Central memory CD8-positive, alpha-beta T cell (primary cell): ENCODE data around the gene OGT.

Experiments
- ATAC-seq: fragments of 150-1000 bp; cut with Tn5 transposase; replicated peaks from 2 replicates; pipeline ENCODE4 v1.10.0; 2022; ENCODE audit warnings: mild to moderate bottlenecking, moderate FRiP score, moderate number of reproducible peaks; ENCODE audit not compliant: poor library complexity, severe bottlenecking; ENCODE audit errors: extremely low read depth
- DNase-seq, 2 donors: peaks; one replicate each; pipeline ENCODE4 v3.0.0; 2021; ENCODE audit warnings: low spot score in 2 of 2
- H3K27ac Mint-ChIP-seq: one replicate; pipeline ENCODE4 v1.8.0; 2022; ENCODE audit warnings: low read depth, mild to moderate bottlenecking, moderate library complexity, mixed read lengths
- H3K27me3 Mint-ChIP-seq: one replicate; pipeline ENCODE4 v1.8.0; 2022; ENCODE audit warnings: mixed read lengths
- H3K36me3 Mint-ChIP-seq: one replicate; pipeline ENCODE4 v1.8.0; 2022; ENCODE audit warnings: mild to moderate bottlenecking, moderate library complexity, mixed read lengths; ENCODE audit not compliant: insufficient read depth
- H3K4me1 Mint-ChIP-seq: one replicate; pipeline ENCODE4 v1.8.0; 2022; ENCODE audit warnings: mixed read lengths
- H3K4me3 Mint-ChIP-seq: one replicate; pipeline ENCODE4 v1.8.0; 2022; ENCODE audit warnings: mild to moderate bottlenecking, moderate library complexity, mixed read lengths
- H3K9me3 Mint-ChIP-seq: one replicate; pipeline ENCODE4 v1.8.0; 2022; ENCODE audit warnings: mixed read lengths

Gene OGT

GRCh38 chrX:71619986-71620385 is 87.1 kb downstream of the OGT start:
- DNase-seq (no peak), ATAC-seq (no peak)
- H3K4me1 Mint-ChIP-seq, result peaks cover 67% of the 10 kb centered on the region

GRCh38 chrX:71621603-71622002 is 88.7 kb downstream of the OGT start:
- Mint-ChIP-seq H3K27me3 (no peaks in the 10 kb centered on the region), H3K9me3 (no peaks in the 10 kb centered on the region), H3K27ac (peak overlapping the region; percentile 98), H3K4me1 (peaks cover 54% of the 10 kb centered on the region), H3K4me3 (peak overlapping the region; percentile 80), H3K36me3 (peaks cover 38% of the 10 kb centered on the region)
- no peak for DNase-seq
- no peak for ATAC-seq

More at GRCh38 chrX:71619986-71620385, 87.1 kb downstream of the OGT start:
- peak overlapping the region; percentile 97 for H3K27ac Mint-ChIP-seq
- no peaks in the 10 kb centered on the region for H3K9me3 Mint-ChIP-seq
- no peaks in the 10 kb centered on the region for H3K27me3 Mint-ChIP-seq
- H3K36me3 Mint-ChIP-seq, result peaks cover 51% of the 10 kb centered on the region
- H3K4me3 Mint-ChIP-seq, result peak overlapping the region; percentile 87

- ATAC-seq, result no peak
- Mint-ChIP-seq H3K4me3 (peak overlapping the region; percentile 80), H3K9me3 (no peaks in the 10 kb centered on the region)
Observed at GRCh38 chrX:71622032-71622575, 89.2 kb downstream of the OGT start.

GRCh38 chrX:71622576-71623450 is 89.9 kb downstream of the OGT start:
- H3K4me3 Mint-ChIP-seq, result peak overlapping the region; percentile 80
- peaks cover 43% of the 10 kb centered on the region for H3K4me1 Mint-ChIP-seq
- H3K36me3 Mint-ChIP-seq, result peaks cover 26% of the 10 kb centered on the region
- peak overlapping the region; percentile 98 for H3K27ac Mint-ChIP-seq
- peak; percentile 43 to 77 for DNase-seq
- H3K27me3 Mint-ChIP-seq, result no peaks in the 10 kb centered on the region
- peak; percentile 66 for ATAC-seq
- H3K9me3 Mint-ChIP-seq, result no peaks in the 10 kb centered on the region

More at GRCh38 chrX:71622032-71622575, 89.2 kb downstream of the OGT start:
- Mint-ChIP-seq H3K4me1 (peaks cover 49% of the 10 kb centered on the region), H3K27me3 (no peaks in the 10 kb centered on the region), H3K36me3 (peaks cover 33% of the 10 kb centered on the region), H3K27ac (peak overlapping the region; percentile 98)
- DNase-seq, result no peak

- Mint-ChIP-seq H3K36me3 (peaks cover 18% of the 10 kb centered on the region), H3K4me3 (peak overlapping the region; percentile 80), H3K27ac (peak overlapping the region; percentile 98), H3K4me1 (peaks cover 34% of the 10 kb centered on the region), H3K9me3 (no peaks in the 10 kb centered on the region), H3K27me3 (no peaks in the 10 kb centered on the region)
- DNase-seq (no peak), ATAC-seq (no peak)
Observed at GRCh38 chrX:71623714-71624113, 90.8 kb downstream of the OGT start.

GRCh38 chrX:71625471-71625870 is 92.6 kb downstream of the OGT start:
- Mint-ChIP-seq H3K9me3 (no peaks in the 10 kb centered on the region), H3K36me3 (peaks cover 16% of the 10 kb centered on the region), H3K4me1 (peaks cover 19% of the 10 kb centered on the region), H3K4me3 (no peak overlapping the region), H3K27ac (peak overlapping the region; percentile 8), H3K27me3 (no peaks in the 10 kb centered on the region)
- ATAC-seq (no peak), DNase-seq (no peak)
